SKM-1 treated with dmso at 0.1 percent for 144 hours (cell line): ENCODE data around the gene PGRMC2.

Experiments
- DNase-seq: peaks from one replicate; lab custom pipeline; 2025; ENCODE audit not compliant: unreplicated experiment; lab: John Stamatoyannopoulos, UW

Gene PGRMC2

GRCh38 chr4:128287141-128287870 is at the start of gene PGRMC2:
TSS of gene PGRMC2 (minus strand) at chr4:128287813. CDS start at chr4:128287790, 23 bp downstream.
- no peak for DNase-seq

GRCh38 chr4:128335541-128335940 is 47.9 kb upstream of the PGRMC2 start:
- no peak for DNase-seq

GRCh38 chr4:128334256-128334655 is 46.6 kb upstream of the PGRMC2 start:
- no peak for DNase-seq

GRCh38 chr4:128333309-128334018 is 45.9 kb upstream of the PGRMC2 start:
- no peak for DNase-seq

- no peak for DNase-seq
These were observed 44.5 kb upstream of the PGRMC2 start for GRCh38 chr4:128332081-128332480.

- no peak for DNase-seq
These were observed 42.0 kb upstream of the PGRMC2 start for GRCh38 chr4:128329638-128330037.

- DNase-seq: no peak
These were observed 40.5 kb upstream of the PGRMC2 start for GRCh38 chr4:128328106-128328505.

- DNase-seq: no peak
These were observed 35.8 kb upstream of the PGRMC2 start for GRCh38 chr4:128323401-128323800.

GRCh38 chr4:128322986-128323385 is 35.4 kb upstream of the PGRMC2 start:
- DNase-seq: no peak

- DNase-seq: no peak
These were observed 34.7 kb upstream of the PGRMC2 start for GRCh38 chr4:128322311-128322710.

GRCh38 chr4:128320656-128321055 is 33.0 kb upstream of the PGRMC2 start:
- no peak for DNase-seq

- DNase-seq: no peak
These were observed 28.3 kb upstream of the PGRMC2 start for GRCh38 chr4:128315756-128316520.

GRCh38 chr4:128311659-128312403 is 24.2 kb upstream of the PGRMC2 start:
- no peak for DNase-seq

GRCh38 chr4:128310266-128310697 is 22.7 kb upstream of the PGRMC2 start:
- no peak for DNase-seq

- no peak for DNase-seq
These were observed 22.0 kb upstream of the PGRMC2 start for GRCh38 chr4:128309585-128309984.

GRCh38 chr4:128308986-128309385 is 21.4 kb upstream of the PGRMC2 start:
- no peak for DNase-seq

- no peak for DNase-seq
These were observed 19.5 kb upstream of the PGRMC2 start for GRCh38 chr4:128307123-128307571.

GRCh38 chr4:128305942-128306341 is 18.3 kb upstream of the PGRMC2 start:
- no peak for DNase-seq

GRCh38 chr4:128303986-128304385 is 16.4 kb upstream of the PGRMC2 start:
- no peak for DNase-seq

GRCh38 chr4:128303405-128303785 is 15.8 kb upstream of the PGRMC2 start:
- DNase-seq: no peak

- DNase-seq: no peak
These were observed 14.4 kb upstream of the PGRMC2 start for GRCh38 chr4:128301979-128302378.
